ENCODE measurements around the gene IFT22.
"Not testable (repeated sequence)": the region's sequence is repeated elsewhere in the genome, so short reads cannot be mapped to it uniquely, and the experiment has no call there.

IFT22 gene

DNA sequence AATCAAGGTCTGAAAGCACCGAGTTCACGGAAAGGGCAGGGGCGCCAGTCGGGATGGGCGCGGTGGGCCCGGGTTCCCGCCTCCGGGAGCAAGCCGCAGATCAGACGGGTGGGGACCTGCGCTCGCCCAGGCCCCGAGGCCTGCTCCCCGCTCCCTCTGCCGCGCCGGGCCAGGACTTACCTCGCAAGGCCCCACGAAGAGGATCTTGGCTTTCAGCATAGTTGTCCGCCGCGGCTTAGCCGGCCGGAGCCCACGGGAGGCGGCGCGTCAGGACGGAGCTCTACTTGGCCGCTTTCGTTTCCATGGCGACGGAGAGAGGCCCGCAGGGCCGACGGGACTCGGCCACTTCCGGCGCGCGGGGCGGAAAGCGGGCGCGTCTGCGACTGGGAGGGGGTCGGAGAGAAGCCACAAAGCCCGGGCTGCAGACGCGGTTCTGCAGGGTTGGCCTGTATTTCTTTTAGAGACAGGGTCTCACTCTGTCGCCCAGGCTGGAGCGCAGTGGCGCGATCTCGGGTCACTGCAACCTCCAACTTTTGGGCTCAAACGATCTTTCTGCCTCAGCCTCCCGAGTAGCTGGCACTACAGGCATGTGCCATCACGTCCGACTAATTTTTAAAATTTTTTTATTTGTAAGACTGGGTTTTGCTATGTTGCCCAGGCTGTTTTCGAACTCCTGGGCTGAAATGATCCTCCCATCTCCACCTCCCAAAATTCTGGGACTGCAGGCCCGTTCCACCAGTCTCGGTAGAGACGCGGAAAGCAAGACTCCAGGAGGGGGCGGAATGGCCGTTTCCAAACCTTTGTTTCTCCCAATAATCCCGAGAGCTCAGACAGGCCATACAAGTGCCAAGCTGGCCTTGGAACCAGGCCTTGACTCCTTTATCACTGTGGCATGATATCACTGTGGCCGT, at the start of gene IFT22:
Gene IFT22 (minus strand): TSS at position 322 of the 911 bp plus-strand sequence. CDS start 103 bp downstream, at position 219.
- peak; percentile 88 for DNase-seq (ENCODE audit: low read depth)

DNA sequence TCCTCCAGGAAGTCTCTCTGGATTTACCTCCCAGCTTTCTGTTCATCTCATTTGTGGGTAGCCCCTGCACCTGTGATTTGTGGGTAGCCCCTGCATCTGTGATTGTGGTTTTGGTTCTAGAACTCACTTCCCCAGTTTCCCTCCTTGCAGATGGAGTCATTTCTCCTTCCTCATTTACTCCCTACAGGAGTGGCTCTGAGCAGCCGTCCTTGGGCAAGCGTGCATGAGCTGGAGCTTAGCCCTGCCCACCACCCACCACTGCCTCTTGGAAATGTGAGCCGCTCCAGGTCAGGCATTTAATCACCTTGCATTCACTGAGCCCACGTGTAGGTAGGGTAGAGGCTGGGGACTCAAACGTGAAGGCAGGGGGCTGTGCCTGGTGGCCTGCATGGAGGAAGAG, 49.2 kb upstream of the IFT22 start:
- no peak for DNase-seq (ENCODE audit: low read depth)

DNA sequence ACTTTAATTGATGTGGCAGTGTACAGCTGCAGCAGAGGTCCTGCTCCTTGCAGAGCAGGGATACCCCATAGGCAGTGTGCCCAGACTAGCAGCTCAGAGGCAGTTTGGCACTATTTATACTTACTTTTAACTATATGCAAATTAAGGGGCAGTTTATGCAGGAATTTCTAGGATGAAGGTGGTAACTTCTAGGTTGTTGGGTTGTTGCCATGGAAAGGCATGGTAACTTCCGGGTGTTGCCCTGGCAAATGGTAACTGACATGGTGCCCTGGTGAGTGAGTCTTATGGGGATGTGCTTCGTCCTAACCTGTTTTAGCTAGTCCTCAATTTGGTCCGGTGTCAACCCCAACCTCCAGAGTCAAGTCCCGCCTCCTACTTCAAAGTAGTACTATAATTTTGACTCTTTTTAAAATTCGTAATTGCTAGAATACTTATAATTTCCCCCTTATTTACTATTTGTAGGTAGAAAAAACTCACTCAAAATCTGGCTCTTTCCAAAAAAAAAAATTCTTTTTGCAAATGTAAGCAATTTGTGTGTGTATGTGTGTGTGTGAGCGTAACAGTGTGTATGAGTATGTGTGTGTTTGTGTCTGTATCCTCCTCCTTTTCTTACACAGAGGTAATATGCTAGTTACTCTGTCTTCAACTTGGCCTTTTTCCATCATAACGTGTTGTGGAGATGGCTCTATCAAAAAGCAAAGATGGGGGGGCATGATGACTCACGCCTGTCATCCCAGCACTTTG, 47.0 kb upstream of the IFT22 start:
- DNase-seq (ENCODE audit: low read depth) = no peak

DNA sequence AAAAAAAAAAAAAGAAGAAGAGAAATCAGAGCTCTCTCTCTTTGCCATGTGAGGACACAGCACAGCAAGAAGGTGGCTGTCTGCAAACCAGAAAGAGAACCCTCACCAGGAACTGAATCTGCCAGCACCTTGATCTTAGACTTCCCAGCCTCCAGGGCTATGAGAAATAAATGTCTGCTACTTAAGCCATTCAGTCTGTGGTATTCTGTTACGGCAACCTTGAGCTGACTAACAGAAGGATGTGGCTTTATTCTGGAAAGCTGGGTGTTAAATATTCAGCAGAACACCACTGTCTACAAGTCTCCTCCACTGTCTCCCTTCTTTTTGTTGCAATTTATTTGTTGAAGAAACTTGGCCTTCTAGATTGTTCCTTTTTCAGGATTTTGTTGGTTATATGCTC, 46.1 kb upstream of the IFT22 start:
- no peak for DNase-seq (ENCODE audit: low read depth)

DNA sequence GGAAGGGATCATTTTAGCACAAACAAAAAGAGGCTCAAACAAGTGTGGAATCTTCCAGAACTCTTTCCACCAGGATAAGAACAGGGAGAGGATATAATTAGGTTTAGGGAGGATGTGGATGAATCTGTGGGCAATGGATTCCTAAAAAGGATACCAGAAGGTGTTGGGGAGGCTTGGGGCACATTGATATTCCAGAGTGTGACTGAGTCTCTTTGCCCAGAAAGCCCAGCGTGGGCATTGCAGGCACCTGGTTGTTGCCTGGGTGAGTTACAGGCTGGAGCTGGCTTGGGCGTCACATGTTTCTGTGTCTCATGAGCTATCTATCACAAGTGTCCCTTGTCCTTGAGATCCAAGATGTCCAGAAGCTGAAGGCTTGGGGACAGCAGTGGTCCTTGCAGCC, 44.3 kb upstream of the IFT22 start:
- DNase-seq (ENCODE audit: low read depth) = no peak

DNA sequence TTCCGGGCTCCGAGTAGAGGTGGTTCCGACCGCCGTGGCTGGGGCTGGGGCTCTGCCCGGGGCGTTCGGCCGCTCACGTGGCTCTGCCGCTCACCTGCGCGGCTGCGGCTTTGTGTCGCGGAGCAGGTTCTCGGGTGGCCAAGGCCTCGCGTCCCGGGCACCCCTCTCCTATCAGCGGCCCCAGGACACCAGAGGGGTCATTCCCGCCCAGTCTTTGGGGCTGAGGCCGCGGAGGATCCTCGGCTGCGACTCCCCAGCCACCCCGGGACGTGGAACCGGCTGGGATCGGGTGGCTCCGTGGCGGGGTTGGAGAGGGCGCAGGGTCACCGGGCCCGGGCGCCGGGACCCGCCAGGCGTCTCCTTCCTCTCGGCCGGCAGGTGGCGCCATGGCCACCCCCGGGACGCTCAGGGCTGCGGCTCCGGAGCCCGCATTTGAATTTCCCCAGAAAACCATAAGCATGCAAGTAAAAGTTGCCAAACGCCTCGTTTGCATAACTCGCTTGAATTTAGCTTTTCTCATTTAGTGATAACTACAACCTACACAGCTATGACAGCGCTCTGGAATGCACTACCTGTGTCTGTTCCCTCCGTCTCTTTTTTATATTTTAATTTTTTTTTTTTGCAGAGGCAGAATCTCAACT, 42.2 kb upstream of the IFT22 start:
- DNase-seq (ENCODE audit: low read depth) = peak; percentile 67

DNA sequence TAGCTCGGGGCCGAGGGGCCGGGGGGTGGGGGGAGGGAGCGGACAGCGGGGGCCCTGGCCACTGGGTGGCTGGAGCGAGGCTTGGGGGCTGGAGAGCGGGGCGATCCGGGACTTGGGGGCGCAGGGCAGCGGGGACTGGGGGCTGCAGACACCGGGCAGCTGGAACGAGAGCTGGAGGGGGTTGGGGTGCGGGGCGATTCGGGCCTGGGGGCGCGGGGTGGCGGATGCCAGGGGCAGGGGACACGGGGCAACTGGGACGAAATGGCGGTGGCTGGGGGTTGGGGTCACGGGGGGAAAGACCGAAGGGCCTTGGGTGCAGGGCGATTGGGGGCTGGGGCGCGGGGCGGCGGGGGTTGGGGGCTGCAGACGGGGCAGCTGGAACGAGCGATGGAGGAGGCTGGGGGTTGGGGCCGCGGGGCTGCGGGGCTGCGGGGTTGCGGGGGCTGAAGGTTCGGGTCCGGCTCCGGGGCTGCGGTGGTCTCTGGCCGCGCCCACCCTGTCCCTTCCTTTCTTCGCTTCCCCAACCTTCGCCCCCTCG, 41.7 kb upstream of the IFT22 start:
- DNase-seq (ENCODE audit: low read depth) = no peak

DNA sequence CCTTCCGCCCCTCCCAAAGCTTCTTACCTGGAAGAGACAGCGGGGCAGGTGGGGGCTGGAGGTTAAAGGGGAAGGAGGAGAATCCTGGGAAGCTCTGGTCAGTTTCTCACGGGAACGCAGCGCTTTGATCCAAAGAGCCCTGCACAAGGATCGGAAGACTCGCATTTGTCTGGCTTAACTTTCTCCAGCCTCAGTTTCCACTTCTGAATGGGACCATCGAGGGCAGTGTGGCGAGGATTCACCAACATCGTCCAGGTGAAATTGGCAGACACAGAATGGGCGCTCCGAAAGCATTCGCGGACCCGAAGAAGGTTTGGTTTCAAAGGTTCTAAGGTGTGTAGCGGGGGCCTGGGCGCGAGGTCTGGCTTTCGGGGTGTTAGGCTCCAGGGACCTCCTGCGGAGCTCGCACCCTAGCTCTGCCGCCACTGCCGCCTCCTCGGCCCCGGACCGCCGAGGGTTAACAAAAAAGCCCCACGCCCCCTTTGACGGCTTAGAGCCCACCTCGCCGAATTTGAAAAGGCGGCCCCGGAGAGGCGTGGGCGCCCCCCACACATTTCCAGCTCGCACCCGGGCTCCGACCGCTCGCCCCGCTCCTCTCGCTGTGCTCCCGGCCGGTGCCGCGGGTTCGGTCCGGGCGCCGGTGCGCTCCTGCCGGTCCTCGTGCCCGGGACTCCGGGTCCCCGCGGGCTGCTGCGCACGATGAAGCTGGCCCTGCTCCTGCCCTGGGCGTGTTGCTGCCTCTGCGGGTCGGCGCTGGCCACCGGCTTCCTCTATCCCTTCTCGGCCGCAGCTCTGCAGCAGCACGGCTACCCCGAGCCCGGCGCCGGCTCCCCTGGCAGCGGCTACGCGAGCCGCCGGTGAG, 41.0 kb upstream of the IFT22 start, which contains the start of gene COL26A1:
Gene COL26A1 (plus strand): TSS at position 542 of the 862 bp plus-strand sequence. CDS start 158 bp downstream, at position 700.
- DNase-seq (ENCODE audit: low read depth) = no peak

DNA sequence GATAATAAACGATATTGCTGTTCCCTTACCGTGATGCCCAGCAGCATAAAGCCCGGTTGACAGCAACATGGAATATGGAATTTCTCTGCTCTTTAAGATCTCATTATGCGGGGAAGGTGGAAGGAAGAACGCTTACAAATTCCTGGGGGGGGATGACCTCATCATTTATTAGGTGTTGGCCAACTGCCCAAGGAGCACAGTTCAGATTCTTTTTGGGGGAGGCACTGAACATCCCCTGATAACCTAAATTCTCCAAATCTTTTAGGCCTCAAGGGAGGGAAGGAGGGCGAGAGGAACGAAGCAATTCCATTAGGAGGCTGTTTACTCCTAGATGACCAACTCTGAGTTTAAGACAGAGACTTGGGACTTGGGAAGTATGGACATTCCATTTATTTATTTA, 35.8 kb upstream of the IFT22 start:
- DNase-seq (ENCODE audit: low read depth) = no peak

DNA sequence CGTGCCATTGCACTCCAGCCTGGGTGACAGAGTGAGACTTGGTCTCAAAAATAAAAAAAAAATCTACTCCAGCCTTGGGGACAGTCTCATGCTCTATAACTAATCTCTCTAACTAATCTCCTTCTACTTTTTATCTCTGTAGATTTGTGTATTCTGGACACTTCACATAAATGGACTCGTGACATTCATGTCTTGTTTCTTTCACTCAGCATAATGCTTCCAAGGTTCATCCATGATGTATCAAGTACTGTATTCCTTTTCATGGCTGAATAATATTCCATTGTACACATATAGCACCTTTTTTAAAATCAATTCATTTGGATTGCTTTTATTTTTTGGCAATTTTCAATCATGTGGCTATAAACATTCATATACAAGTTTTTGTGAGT, 31.3 kb upstream of the IFT22 start:
- DNase-seq (ENCODE audit: low read depth) = no peak

DNA sequence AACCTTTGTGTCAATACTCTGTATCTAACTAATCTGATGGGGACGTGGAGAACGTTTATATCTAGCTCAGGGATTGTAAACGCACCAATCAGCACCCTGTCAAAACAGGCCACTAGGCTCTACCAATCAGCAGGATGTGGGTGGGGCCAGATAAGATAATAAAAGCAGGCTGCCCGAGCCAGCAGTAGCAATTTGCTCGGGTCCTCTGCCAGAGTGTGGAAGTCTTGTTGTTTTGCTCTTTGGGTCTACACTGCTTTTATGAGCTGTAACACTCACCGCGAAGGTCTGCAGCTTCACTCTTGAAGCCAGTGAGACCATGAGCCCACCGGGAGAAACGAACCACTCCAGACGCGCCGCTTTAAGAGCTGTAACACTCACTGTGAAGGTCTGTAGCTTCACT, 27.7 kb upstream of the IFT22 start:
- not testable (repeated sequence) for DNase-seq (ENCODE audit: low read depth)

DNA sequence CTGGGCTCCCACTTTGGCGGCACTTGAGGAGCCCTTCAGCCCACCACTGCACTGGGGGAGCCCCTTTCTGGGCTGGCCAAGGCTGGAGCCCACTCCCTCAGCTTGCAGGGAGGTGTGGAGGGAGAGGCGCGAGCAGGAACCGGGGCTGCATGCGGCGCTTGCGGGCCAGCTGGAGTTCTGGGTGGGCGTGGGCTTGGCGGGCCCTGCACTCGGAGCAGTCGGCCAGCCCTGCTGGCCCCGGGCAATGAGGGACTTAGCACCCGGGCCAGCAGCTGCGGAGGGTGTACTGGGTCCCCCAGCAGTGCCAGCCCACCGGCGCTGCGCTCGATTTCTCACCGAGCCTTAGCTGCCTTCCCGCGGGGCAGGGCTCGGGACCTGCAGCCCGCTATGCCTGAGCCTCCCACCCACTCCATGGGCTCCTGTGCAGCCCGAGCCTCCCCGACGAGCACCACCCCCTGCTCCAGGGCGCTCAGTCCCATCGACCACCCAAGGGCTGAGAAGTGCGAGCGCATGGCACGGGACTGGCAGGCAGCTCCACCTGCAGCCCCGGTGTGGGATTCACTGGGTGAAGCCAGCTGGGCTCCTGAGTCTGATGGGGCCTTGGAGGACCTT, 26.9 kb upstream of the IFT22 start:
- not testable (repeated sequence) for DNase-seq (ENCODE audit: low read depth)

DNA sequence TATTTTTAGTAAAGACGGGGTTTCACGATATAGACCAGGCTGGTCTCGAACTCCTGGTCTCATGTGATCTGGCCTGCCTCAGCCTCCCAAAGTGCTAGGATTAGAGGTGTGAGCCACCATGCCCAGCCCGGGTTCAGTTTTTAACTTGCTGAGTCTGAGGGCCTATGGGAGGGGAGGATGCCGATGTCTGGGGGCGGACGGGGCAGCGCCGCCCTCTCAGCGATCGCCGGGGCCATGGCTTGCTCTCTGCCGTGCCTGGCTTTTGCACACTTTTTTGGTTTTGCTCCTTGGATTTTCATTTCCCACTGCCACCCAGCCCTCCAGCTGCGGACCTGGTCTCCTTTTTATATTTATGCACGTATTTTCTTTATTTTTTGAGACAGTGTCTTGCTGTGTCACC, 25.9 kb upstream of the IFT22 start:
- DNase-seq (ENCODE audit: low read depth) = no peak

DNA sequence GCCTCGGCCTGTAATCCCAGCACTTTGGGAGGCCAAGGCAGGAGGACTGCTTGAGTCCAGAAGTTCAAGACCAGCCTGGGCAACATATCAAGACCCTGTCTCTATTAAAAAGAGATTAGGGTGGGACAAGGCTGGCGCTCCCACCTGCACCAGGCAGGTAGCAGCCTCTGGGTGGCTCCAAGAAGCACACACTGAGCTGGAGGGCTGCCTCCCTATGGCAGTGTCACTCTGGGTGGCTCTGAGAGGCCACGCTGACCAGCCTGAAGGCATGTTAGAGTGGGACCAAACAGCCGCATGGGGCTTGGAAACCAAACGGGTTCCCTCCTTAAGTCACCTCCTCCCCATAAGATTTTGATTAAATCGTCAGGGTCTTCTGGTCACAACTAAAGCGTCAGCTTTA, 21.3 kb upstream of the IFT22 start:
- DNase-seq (ENCODE audit: low read depth) = no peak

DNA sequence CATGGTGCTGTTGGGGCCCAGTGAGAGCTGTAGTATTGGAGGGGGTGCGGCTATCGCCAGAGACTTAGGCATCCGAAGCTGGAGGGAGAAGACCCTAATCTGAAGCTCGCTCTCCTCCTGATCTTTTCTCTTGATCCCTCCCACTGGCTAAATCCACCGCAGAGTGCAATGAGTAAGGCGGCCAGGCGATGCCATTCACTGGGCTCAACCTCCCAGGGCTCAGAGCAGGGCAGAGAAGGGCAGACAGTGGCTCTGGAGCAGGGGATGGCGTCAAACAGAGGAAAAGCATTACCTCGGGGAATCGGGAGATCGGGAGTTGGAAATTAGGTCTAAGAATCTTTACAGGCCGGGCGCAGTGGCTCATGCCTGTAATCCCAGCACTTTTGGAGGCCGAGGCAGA, 18.8 kb upstream of the IFT22 start:
- no peak for DNase-seq (ENCODE audit: low read depth)

DNA sequence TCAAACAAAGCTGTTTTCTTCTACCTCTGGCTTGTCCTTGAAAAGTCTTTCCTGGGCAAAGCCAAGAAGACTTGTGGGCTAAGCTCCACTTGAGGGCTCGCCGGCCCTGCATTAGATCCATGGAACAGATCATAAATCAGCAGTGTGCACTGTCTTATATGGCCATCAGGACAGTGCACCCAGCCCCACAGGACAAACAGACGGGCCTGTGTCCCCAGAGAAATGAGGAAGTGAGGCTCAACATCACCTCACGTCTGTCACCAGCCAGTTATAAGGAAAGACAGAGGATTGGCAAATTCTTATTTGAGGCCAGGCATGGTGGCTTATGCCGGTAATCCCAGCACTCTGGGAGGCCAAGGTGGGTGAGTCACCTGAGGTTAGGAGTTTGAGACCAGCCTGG, 12.3 kb upstream of the IFT22 start:
- DNase-seq (ENCODE audit: low read depth) = no peak

DNA sequence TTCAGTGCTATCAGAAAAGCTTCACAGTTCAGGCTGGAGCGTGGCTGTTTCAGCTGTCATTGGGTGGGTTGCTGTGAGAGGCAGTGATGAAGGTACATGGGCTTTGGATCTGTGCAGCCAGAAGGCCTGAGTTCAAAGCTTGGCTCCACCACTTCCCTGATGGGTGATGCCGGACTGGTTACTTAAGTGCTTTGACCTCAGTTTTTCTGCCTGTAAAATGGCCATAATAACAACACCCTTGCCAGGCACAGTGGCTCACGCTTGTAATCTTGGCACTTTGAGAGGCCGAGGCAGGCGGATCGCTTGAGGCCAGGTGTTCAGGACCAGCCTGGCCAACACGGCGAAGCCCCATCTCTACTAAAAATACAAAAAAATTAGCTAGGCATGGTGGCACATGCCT, 10.4 kb upstream of the IFT22 start:
- no peak for DNase-seq (ENCODE audit: low read depth)

DNA sequence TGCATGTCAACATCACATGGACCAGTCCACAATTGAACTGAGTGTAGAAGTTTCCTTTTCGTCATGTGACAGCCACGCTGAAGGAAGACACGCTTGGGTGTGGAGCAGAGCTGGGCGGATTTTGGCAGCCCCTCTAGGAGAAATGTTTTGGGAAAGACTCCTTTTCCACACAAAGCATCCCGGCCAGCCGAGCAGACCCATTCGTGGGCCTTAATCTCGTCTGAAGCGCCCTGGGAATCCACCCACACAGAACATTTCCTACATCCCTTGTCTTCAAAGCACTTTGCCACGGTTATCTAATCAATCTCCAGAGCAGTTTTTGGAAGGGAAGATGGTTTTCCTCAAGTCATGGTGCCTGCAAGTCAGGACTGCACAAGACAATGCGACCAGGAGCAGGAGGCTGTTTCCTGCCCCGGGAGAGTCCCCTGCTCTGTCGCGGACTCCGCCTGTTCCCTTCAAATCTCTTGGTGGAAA, 8.4 kb upstream of the IFT22 start:
- no peak for DNase-seq (ENCODE audit: low read depth)

DNA sequence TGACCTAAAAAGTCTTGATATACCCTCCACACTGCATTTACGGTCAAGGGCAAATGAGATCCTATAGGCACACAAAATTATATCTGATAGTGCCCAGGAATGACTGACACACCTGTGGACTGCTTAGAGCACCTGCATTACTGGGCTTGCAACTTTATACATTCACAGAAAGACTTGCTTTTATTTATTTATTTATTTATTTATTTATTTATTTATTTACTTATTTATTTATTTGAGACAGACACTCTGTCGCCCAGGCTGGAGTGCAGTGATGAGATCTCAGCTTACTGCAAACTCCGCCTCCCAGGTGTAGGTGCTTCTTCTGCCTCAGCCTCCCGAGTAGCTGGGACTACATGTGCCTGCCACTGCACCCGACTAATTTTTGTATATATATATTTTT, 6.5 kb upstream of the IFT22 start:
- DNase-seq (ENCODE audit: low read depth) = no peak

DNA sequence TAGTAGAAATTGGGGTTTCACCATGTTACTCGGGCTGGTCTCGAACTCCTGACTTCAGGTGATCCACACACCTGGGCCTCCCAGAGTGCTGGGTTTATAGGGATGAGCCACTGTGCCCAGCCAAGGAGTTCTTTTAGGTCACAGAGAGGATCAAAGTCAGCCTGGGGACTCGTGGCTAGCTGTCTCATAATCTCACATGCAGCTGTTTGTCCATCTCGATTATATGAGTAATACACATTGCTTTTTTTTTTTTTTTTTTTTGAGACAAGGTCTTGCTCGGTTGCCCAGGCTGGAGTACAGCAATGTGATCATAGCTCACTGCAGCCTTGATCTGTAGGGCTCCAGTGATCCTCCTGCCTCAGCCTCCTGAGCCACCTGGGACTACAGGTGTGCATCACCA, 2.2 kb downstream of the IFT22 start:
- DNase-seq (ENCODE audit: low read depth) = no peak

DNA sequence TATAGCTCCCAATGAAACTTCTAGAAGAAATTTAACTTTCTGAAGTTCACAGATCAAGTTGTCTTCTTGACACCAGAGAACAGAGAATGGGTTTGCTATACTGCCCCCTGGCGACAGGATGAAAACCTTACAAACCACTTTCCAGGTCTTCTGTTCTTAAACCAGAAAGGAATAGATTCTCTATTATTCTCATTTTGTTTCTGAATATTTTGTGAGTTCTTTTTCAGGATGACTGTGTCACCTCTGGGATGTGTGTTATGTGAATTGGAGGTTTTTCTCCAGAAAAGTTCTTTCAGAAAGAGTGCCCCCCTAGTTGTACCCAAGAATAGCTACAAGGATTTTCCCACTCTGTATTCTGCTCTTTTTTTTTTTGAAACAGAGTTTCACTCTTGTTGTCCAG, 6.3 kb downstream of the IFT22 start:
- DNase-seq (ENCODE audit: low read depth) = peak; percentile 36

Measured in fibroblast of gingiva (primary cell).